Muscle of arm (tissue), 12 donors: ENCODE measurements around the gene AFF4. TPM values are rescaled to one million over a fixed set of nuclear protein-coding genes. Genes with fewer than 3 reads are reported as not detected.

Experiments used
- DNase-seq: peaks from one replicate; pipeline ENCODE4 v3.0.0-alpha.2; 2013
- polyA plus RNA-seq, 12 donors: library from polyadenylated mRNA; unstranded; fragments of 120-200 nt; gene quantifications; one replicate each; pipeline ENCODE4 v1.2.1, GENCODE V29; 2013; ENCODE audit not compliant: insufficient read length in 12 of 12

The AFF4 gene
- polyA plus RNA-seq, 12 donors: 45.1 to 65.3 (median 50.6) TPM; not detected in 1

GRCh38 chr5:132829742-132830435, 133.5 kb downstream of the AFF4 start:
- DNase-seq: peak; percentile 75

- DNase-seq: no peak
Observed at GRCh38 chr5:132828846-132829494, 134.5 kb downstream of the AFF4 start.

- DNase-seq: no peak
Observed at GRCh38 chr5:132827943-132828673, 135.3 kb downstream of the AFF4 start.

- DNase-seq: no peak
Observed at GRCh38 chr5:132826424-132827082, 136.9 kb downstream of the AFF4 start.

GRCh38 chr5:132825834-132826391, 137.5 kb downstream of the AFF4 start:
- DNase-seq: no peak

Other genes starting within 250 kb of the AFF4 start
- 10 to 100 TPM in 4 of 12 donors, 1 to 10 TPM in 7, not detected in 1; 7.4 to 23.5 (median 8.9) TPM for gene KIF3A, start 226.1 kb downstream of the AFF4 start, polyA plus RNA-seq
- gene CCNI2, start 216.2 kb downstream of the AFF4 start, polyA plus RNA-seq: 1 to 10 TPM in 2 of 12 donors, under 1 TPM in 8, not detected in 2; 0.11 to 1.8 (median 0.77) TPM
- gene SEPTIN8, start 186.4 kb downstream of the AFF4 start, polyA plus RNA-seq: 10 to 100 TPM in 11 of 12 donors, not detected in 1; 33.8 to 65.4 (median 44.1) TPM
- gene SOWAHA, start 150.3 kb downstream of the AFF4 start, polyA plus RNA-seq: 1 to 10 TPM in 1 of 12 donors, under 1 TPM in 8, not detected in 3; 0.05 to 6.4 (median 0.09) TPM
- gene SHROOM1, start 133.0 kb downstream of the AFF4 start, polyA plus RNA-seq: 1 to 10 TPM in 11 of 12 donors, not detected in 1; 1.4 to 5.4 (median 3.0) TPM
- 1 to 10 TPM in 3 of 12 donors, under 1 TPM in 7, not detected in 2; 0.34 to 1.4 (median 0.87) TPM for gene GDF9, start 97.2 kb downstream of the AFF4 start, polyA plus RNA-seq
- gene UQCRQ, start 97.0 kb downstream of the AFF4 start, polyA plus RNA-seq: 100 to 1,000 TPM in 11 of 12 donors, not detected in 1; 109 to 280 (median 181) TPM
- gene LEAP2, start 90.0 kb downstream of the AFF4 start, polyA plus RNA-seq: 1 to 10 TPM in 9 of 12 donors, under 1 TPM in 1, not detected in 2; 0.92 to 4.0 (median 2.3) TPM
- gene ZCCHC10, start 62.9 kb upstream of the AFF4 start, polyA plus RNA-seq: 10 to 100 TPM in 11 of 12 donors, not detected in 1; 22.5 to 33.8 (median 26.7) TPM
- 100 to 1,000 TPM in 1 of 12 donors, 10 to 100 TPM in 10, not detected in 1; 55.1 to 102 (median 89.8) TPM for gene HSPA4, start 88.4 kb upstream of the AFF4 start, polyA plus RNA-seq